Sciatic nerve (tissue), 2 donors: ENCODE data around the gene ADORA1. TPM values are rescaled to one million over a fixed set of nuclear protein-coding genes. Genes with fewer than 3 reads are reported as not detected.
A peak's percentile ranks its signal among the peaks of the same experiment; 100 is the strongest.

Experiments
- ATAC-seq: fragments of 200-7000 bp; cut with Tn5 transposase; one replicate; pipeline ENCODE4 v1.9.1; 2020; ENCODE audit warnings: mild to moderate bottlenecking, moderate library complexity
- DNase-seq: peaks from one replicate; pipeline ENCODE4 v3.0.0-alpha.2; 2020; ENCODE audit warnings: low spot score
- intact Hi-C: fragments of 100-400 bp; cut with DNase I; formaldehyde crosslinking; loops from one replicate; pipeline ENCODE4 v1.14.2; 2022
- total RNA-seq: library from RNA; stranded (reverse); fragmentation: NEBNext Ultra II Directional; extraction: Animal tissue kit (Norgen Biotek cat#: 25700); gene quantifications from one replicate; pipeline ENCODE4 v1.2.1, GENCODE V29; 2021
- donor health status: DM: no; HTN: no; CAD: no.
- donor health status: DM: no; HTN: no; CAD: no.

The ADORA1 gene
- total RNA-seq, 1 donor from 2014 or later: 1.8 TPM

GRCh38 chr1:203190949-203191348 lies 63.4 kb downstream of the ADORA1 start:
- intact Hi-C loops: no loop called here
- DNase-seq (no peak), ATAC-seq (no peak)

GRCh38 chr1:203196371-203196770 lies 68.8 kb downstream of the ADORA1 start:
- DNase-seq: peak; percentile 28
- no peak for ATAC-seq

GRCh38 chr1:203197625-203198024 lies 70.1 kb downstream of the ADORA1 start:
- DNase-seq: peak; percentile 35
- intact Hi-C loops: no loop called here

More at GRCh38 chr1:203196371-203196770, 68.8 kb downstream of the ADORA1 start:
- intact Hi-C loops: no loop called here

GRCh38 chr1:203199002-203199401 lies 71.5 kb downstream of the ADORA1 start:
- intact Hi-C loops: no loop called here
- ATAC-seq (no peak), DNase-seq (no peak)

More at GRCh38 chr1:203197625-203198024, 70.1 kb downstream of the ADORA1 start:
- ATAC-seq: no peak

GRCh38 chr1:203199481-203199815 lies 71.9 kb downstream of the ADORA1 start:
- DNase-seq (no peak), ATAC-seq (no peak)
- intact Hi-C loops: no loop called here

GRCh38 chr1:203199816-203200571 lies 72.5 kb downstream of the ADORA1 start:
- peak; percentile 88 for ATAC-seq
- intact Hi-C loops: no loop called here
- peak; percentile 58 for DNase-seq

- no peak for ATAC-seq
- peak; percentile 39 for DNase-seq
- intact Hi-C loops: no loop called here
These were observed 73.4 kb downstream of the ADORA1 start for GRCh38 chr1:203200916-203201315.

- DNase-seq: no peak
- intact Hi-C loops: no loop called here
These were observed 74.1 kb downstream of the ADORA1 start for GRCh38 chr1:203201516-203202205.

GRCh38 chr1:203202431-203203245 lies 75.1 kb downstream of the ADORA1 start:
- intact Hi-C loops: no loop called here
- peak; percentile 81 for ATAC-seq
- no peak for DNase-seq

More at GRCh38 chr1:203201516-203202205, 74.1 kb downstream of the ADORA1 start:
- ATAC-seq: no peak

GRCh38 chr1:203204756-203205155 lies 77.2 kb downstream of the ADORA1 start:
- DNase-seq: no peak
- ATAC-seq: no peak
- intact Hi-C loops: no loop called here

GRCh38 chr1:203206129-203206687 lies 78.7 kb downstream of the ADORA1 start:
- ATAC-seq (no peak), DNase-seq (no peak)
- intact Hi-C loops: no loop called here

- no peak for ATAC-seq
- DNase-seq: no peak
- intact Hi-C loops: no loop called here
These were observed 80.2 kb downstream of the ADORA1 start for GRCh38 chr1:203207751-203208150.

- DNase-seq (no peak), ATAC-seq (no peak)
- intact Hi-C loops: no loop called here
These were observed 80.7 kb downstream of the ADORA1 start for GRCh38 chr1:203208181-203208580.

- ATAC-seq: no peak
- intact Hi-C loops: no loop called here
These were observed 82.8 kb downstream of the ADORA1 start for GRCh38 chr1:203210350-203210749.

GRCh38 chr1:203210988-203211387 lies 83.5 kb downstream of the ADORA1 start:
- intact Hi-C loops: no loop called here
- ATAC-seq (no peak), DNase-seq (no peak)

More at GRCh38 chr1:203210350-203210749, 82.8 kb downstream of the ADORA1 start:
- DNase-seq: no peak

GRCh38 chr1:203211812-203212211 lies 84.3 kb downstream of the ADORA1 start:
- no peak for DNase-seq
- intact Hi-C loops: no loop called here
- ATAC-seq: no peak

- DNase-seq (no peak), ATAC-seq (no peak)
- intact Hi-C loops: no loop called here
These were observed 85.6 kb downstream of the ADORA1 start for GRCh38 chr1:203213126-203213525.

- ATAC-seq (no peak), DNase-seq (no peak)
- intact Hi-C loops: loop anchor here (1.0 to 5.0 kb wide), 2 partner anchors 98 to 175 kb away; no protein-coding TSS in a partner anchor
These were observed 87.3 kb downstream of the ADORA1 start for GRCh38 chr1:203214871-203215270.

GRCh38 chr1:203215573-203215972 lies 88.0 kb downstream of the ADORA1 start:
- intact Hi-C loops: loop anchor here (1.0 to 5.0 kb wide), 2 partner anchors 98 to 175 kb away; no protein-coding TSS in a partner anchor
- peak; percentile 31 for ATAC-seq
- DNase-seq: no peak
